ENCODE results near the gene MMP7. TPM values are rescaled to one million over a fixed set of nuclear protein-coding genes. Genes with fewer than 3 reads are reported as not detected.

MMP7 gene
- total RNA-seq, 4 donors from 2014 or later = not detected

- 96% methylated on average over 10 of the region's 10 CpGs for WGBS, 2 donors
- no peaks in the 10 kb centered on the region for H3K4me1 ChIP-seq
- H3K27ac ChIP-seq = no peak overlapping the region
- no peak for DNase-seq (ENCODE audit: low spot score in 2 of 2)
- no peaks in the 10 kb centered on the region for H3K27me3 ChIP-seq
- H3K36me3 ChIP-seq = no peaks in the 10 kb centered on the region
- H3K4me3 ChIP-seq = no peak overlapping the region
- H3K9me3 ChIP-seq = no peaks in the 10 kb centered on the region
- TF ChIP-seq POLR2A (IDR thresholded peaks at IDR 0.05) (no peak), EP300 (IDR thresholded peaks at IDR 0.05) (no peak), CTCF (IDR thresholded peaks at IDR 0.05) (no peak)
These were observed 9.4 kb downstream of the MMP7 start for GRCh38 chr11:102521121-102521520.

DNA sequence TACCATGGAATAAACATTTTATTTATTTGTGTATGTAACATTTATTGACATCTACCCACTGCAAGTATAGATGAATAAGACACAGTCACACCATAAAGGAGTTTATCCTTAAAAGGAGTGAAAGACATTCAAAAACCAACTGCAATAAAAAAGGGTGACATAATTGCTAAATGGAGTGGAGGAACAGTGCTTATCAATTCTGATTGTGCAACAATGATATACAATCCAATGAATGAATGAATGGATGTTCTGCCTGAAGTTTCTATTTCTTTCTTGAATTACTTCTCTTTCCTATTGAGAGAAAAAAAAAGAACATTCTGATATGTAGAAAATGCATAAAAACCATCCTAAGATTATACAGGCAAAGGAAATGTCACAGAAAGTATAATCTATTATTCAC, 10.0 kb downstream of the MMP7 start:
- Histone ChIP-seq H3K27me3 (no peaks in the 10 kb centered on the region), H3K27ac (no peak overlapping the region), H3K36me3 (no peaks in the 10 kb centered on the region), H3K9me3 (no peaks in the 10 kb centered on the region), H3K4me1 (no peaks in the 10 kb centered on the region), H3K4me3 (no peak overlapping the region)
- DNase-seq (ENCODE audit: low spot score in 2 of 2) = no peak
- TF ChIP-seq POLR2A (IDR thresholded peaks at IDR 0.05) (no peak), EP300 (IDR thresholded peaks at IDR 0.05) (no peak), CTCF (IDR thresholded peaks at IDR 0.05) (no peak)

GRCh38 chr11:102518296-102519094, 12.1 kb downstream of the MMP7 start:
- Histone ChIP-seq H3K9me3 (no peaks in the 10 kb centered on the region), H3K27ac (no peak overlapping the region), H3K4me1 (no peaks in the 10 kb centered on the region), H3K27me3 (no peaks in the 10 kb centered on the region), H3K36me3 (no peaks in the 10 kb centered on the region), H3K4me3 (no peak overlapping the region)
- 87 to 90% methylated on average over 3 of the region's 3 CpGs for WGBS, 2 donors
- DNase-seq (ENCODE audit: low spot score in 2 of 2) = no peak
- no peak for TF ChIP-seq CTCF (IDR thresholded peaks at IDR 0.05)
- no peak for TF ChIP-seq EP300 (IDR thresholded peaks at IDR 0.05)
- TF ChIP-seq POLR2A (IDR thresholded peaks at IDR 0.05) = no peak

- TF ChIP-seq EP300 (IDR thresholded peaks at IDR 0.05) = no peak
- TF ChIP-seq POLR2A (IDR thresholded peaks at IDR 0.05) = no peak
- TF ChIP-seq CTCF (IDR thresholded peaks at IDR 0.05) = no peak
- no peak for DNase-seq (ENCODE audit: low spot score in 2 of 2)
- Histone ChIP-seq H3K27ac (no peak overlapping the region), H3K27me3 (no peaks in the 10 kb centered on the region), H3K4me1 (no peaks in the 10 kb centered on the region), H3K36me3 (no peaks in the 10 kb centered on the region), H3K4me3 (no peak overlapping the region), H3K9me3 (no peaks in the 10 kb centered on the region)
- 89 to 92% methylated on average over 3 of the region's 3 CpGs for WGBS, 2 donors
These were observed 12.9 kb downstream of the MMP7 start for GRCh38 chr11:102517670-102518069.

DNA sequence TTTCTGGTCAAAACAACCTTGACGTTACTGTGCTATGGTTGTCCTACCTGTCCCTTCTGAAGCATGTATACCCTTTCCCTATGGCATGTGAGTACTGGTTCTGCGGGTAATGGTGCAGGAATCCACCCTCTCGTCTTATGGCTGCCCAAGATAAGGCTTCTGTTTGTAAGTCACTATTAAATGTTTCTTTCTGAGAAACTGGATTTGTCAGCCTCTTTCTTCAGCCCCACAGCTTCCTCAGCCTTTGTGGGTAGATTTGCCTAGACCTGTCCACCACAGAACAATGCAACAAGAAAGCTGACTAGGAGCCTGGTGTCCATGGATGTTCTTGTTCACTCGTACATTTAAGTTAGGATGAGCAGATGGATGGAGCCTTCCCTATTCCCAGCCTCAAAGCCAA, 14.4 kb downstream of the MMP7 start:
- Histone ChIP-seq H3K36me3 (no peaks in the 10 kb centered on the region), H3K4me1 (no peaks in the 10 kb centered on the region), H3K9me3 (no peaks in the 10 kb centered on the region), H3K4me3 (no peak overlapping the region), H3K27ac (no peak overlapping the region), H3K27me3 (no peaks in the 10 kb centered on the region)
- no peak for DNase-seq (ENCODE audit: low spot score in 2 of 2)
- no peak for TF ChIP-seq EP300 (IDR thresholded peaks at IDR 0.05)
- no peak for TF ChIP-seq CTCF (IDR thresholded peaks at IDR 0.05)
- TF ChIP-seq POLR2A (IDR thresholded peaks at IDR 0.05) = no peak
- WGBS, 2 donors = 90 to 94% methylated on average over 4 of the region's 4 CpGs
